ENCODE measurements around the gene ADIRF. TPM values are rescaled to one million over a fixed set of nuclear protein-coding genes. Genes with fewer than 3 reads are reported as not detected.
"Not testable (repeated sequence)": the region's sequence is repeated elsewhere in the genome, so short reads cannot be mapped to it uniquely, and the experiment has no call there.

ADIRF gene
- total RNA-seq, 1 donor from 2014 or later: not detected

- intact Hi-C loops (cut with micrococcal nuclease); DNase-seq (ENCODE audit: low spot score); H3K4me1 Mint-ChIP-seq (ENCODE audit: low read depth); H3K4me3 Mint-ChIP-seq; H3K27ac Mint-ChIP-seq; H3K27me3 Mint-ChIP-seq (ENCODE audit: insufficient read depth); H3K9me3 Mint-ChIP-seq; H3K36me3 Mint-ChIP-seq (ENCODE audit: low read depth): not testable (repeated sequence)
These were observed 49.8 kb downstream of the ADIRF start for GRCh38 chr10:87018127-87018526.

GRCh38 chr10:87019066-87019465 lies 50.8 kb downstream of the ADIRF start:
- H3K36me3 Mint-ChIP-seq (ENCODE audit: low read depth); H3K4me3 Mint-ChIP-seq; H3K4me1 Mint-ChIP-seq (ENCODE audit: low read depth); H3K9me3 Mint-ChIP-seq; DNase-seq (ENCODE audit: low spot score); H3K27me3 Mint-ChIP-seq (ENCODE audit: insufficient read depth); H3K27ac Mint-ChIP-seq; intact Hi-C loops (cut with micrococcal nuclease): not testable (repeated sequence)

- H3K36me3 Mint-ChIP-seq (ENCODE audit: low read depth); H3K27ac Mint-ChIP-seq; DNase-seq (ENCODE audit: low spot score); H3K4me1 Mint-ChIP-seq (ENCODE audit: low read depth); H3K4me3 Mint-ChIP-seq; H3K9me3 Mint-ChIP-seq; intact Hi-C loops (cut with micrococcal nuclease); H3K27me3 Mint-ChIP-seq (ENCODE audit: insufficient read depth): not testable (repeated sequence)
These were observed 51.2 kb downstream of the ADIRF start for GRCh38 chr10:87019504-87019903.

- H3K4me1 Mint-ChIP-seq (ENCODE audit: low read depth); H3K27ac Mint-ChIP-seq; H3K27me3 Mint-ChIP-seq (ENCODE audit: insufficient read depth); H3K9me3 Mint-ChIP-seq; DNase-seq (ENCODE audit: low spot score); H3K4me3 Mint-ChIP-seq; intact Hi-C loops (cut with micrococcal nuclease); H3K36me3 Mint-ChIP-seq (ENCODE audit: low read depth): not testable (repeated sequence)
These were observed 51.8 kb downstream of the ADIRF start, which contains the start of gene FAM25A for GRCh38 chr10:87020056-87020455. FAM25A (plus strand) TSS chr10:87020294; CDS start chr10:87020325, 31 bp downstream.

Other genes with a start within 250 kb of the ADIRF start
- gene BMPR1A, start 211.9 kb upstream of the ADIRF start, total RNA-seq: 9.7 and 14.5 TPM in 2 replicates
- not detected in 2 replicates for gene MMRN2, start 10.9 kb upstream of the ADIRF start, total RNA-seq
- 0.49 and 0.56 TPM in 2 replicates for gene SNCG, start 9.9 kb upstream of the ADIRF start, total RNA-seq
- not detected in 2 replicates for gene FAM25A, start 51.8 kb downstream of the ADIRF start, total RNA-seq
- 116 and 125 TPM in 2 replicates for gene GLUD1, start 126.4 kb downstream of the ADIRF start, total RNA-seq
- gene SHLD2, start 126.7 kb downstream of the ADIRF start, total RNA-seq: 41.3 and 42.1 TPM in 2 replicates